OCI-LY7 (cell line): ENCODE measurements around the gene VPS13D. TPM values are rescaled to one million over a fixed set of nuclear protein-coding genes. Genes with fewer than 3 reads are reported as not detected.
"Not testable (repeated sequence)": the region's sequence is repeated elsewhere in the genome, so short reads cannot be mapped to it uniquely, and the experiment has no call there.

Experiments
- BruUV-seq: library from RNA; stranded (reverse); fragments of 400-500 nt; replicated peaks from 2 replicates; lab custom pipeline; 2021; lab: Mats Ljungman, UMichigan
- CTCF ChIA-PET: fragments of 300-600 bp; sonication (Branson Sonifier 250); formaldehyde crosslinking; loops from one replicate; lab custom pipeline; 2022; ENCODE audit warnings: antibody characterized with exemption; ENCODE audit not compliant: unreplicated experiment; lab: Charles Lee
- POLR2A ChIA-PET: fragments of 300-600 bp; sonication (Branson Sonifier 250); formaldehyde crosslinking; loops from one replicate; lab custom pipeline; 2022; ENCODE audit warnings: antibody characterized with exemption; lab: Charles Lee
- DNase-seq: peaks from one replicate; pipeline ENCODE4 v3.0.0-alpha.2; 2015; ENCODE audit warnings: low spot score
- H2AFZ ChIP-seq: fragments of 200-600 bp; sonication (generic), shearing (Covaris generic); 2 replicates; pipeline ENCODE4 v1.6.1; 2014; ENCODE audit warnings: mild to moderate bottlenecking, antibody characterized with exemption, low read length, moderate library complexity
- H3K27ac ChIP-seq: fragments of 200-600 bp; sonication (generic); 2 replicates; pipeline ENCODE4 v1.5.1; 2014; ENCODE audit warnings: mixed run types, low read depth, mild to moderate bottlenecking, moderate library complexity, low read length, inconsistent platforms; ENCODE audit not compliant: poor library complexity, severe bottlenecking
- H3K36me3 ChIP-seq: fragments of 200-600 bp; sonication (generic); 2 replicates; pipeline ENCODE4 v1.6.1; 2014; ENCODE audit warnings: mild to moderate bottlenecking, antibody characterized with exemption, low read length, moderate library complexity, mixed read lengths; ENCODE audit not compliant: insufficient read depth
- H3K4me1 ChIP-seq: fragments of 200-600 bp; sonication (generic); 2 replicates; pipeline ENCODE4 v1.5.1; 2014; ENCODE audit warnings: mild to moderate bottlenecking, low read length; ENCODE audit not compliant: insufficient read depth, poor library complexity, severe bottlenecking
- H3K4me2 ChIP-seq: fragments of 200-600 bp; sonication (generic); 2 replicates; pipeline ENCODE4 v1.6.1; 2014; ENCODE audit warnings: mild to moderate bottlenecking, low read length
- H3K4me3 ChIP-seq: fragments of 200-600 bp; sonication (generic); 2 replicates; pipeline ENCODE4 v1.5.1; 2014; ENCODE audit warnings: mild to moderate bottlenecking, low read depth, low read length; ENCODE audit not compliant: poor library complexity, severe bottlenecking
- H3K79me2 ChIP-seq: fragments of 200-600 bp; sonication (generic); 2 replicates; pipeline ENCODE4 v1.6.1; 2016; ENCODE audit warnings: low read depth, mild to moderate bottlenecking, low read length, moderate library complexity, mixed read lengths; ENCODE audit not compliant: insufficient read depth
- H3K9me2 ChIP-seq: fragments of 200-600 bp; sonication (generic); 2 replicates; pipeline ENCODE4 v1.6.1; 2016; ENCODE audit warnings: mild to moderate bottlenecking, low read length, mixed read lengths; ENCODE audit not compliant: insufficient read depth
- H3K9me3 ChIP-seq: fragments of 200-600 bp; sonication (generic); 2 replicates; pipeline ENCODE4 v1.6.1; 2014; ENCODE audit warnings: mild to moderate bottlenecking, mixed run types, low read length, mixed read lengths
- H4K20me1 ChIP-seq: fragments of 200-600 bp; sonication (generic); 2 replicates; pipeline ENCODE4 v1.6.1; 2014; ENCODE audit warnings: mild to moderate bottlenecking, antibody characterized with exemption, low read length, moderate library complexity, mixed read lengths; ENCODE audit not compliant: insufficient read depth
- EZH2phosphoT487 ChIP-seq: fragments of 200-600 bp; sonication (generic); IDR thresholded peaks from 2 replicates; pipeline ENCODE4 v1.6.1; 2018; ENCODE audit warnings: low read depth, borderline replicate concordance, mild to moderate bottlenecking, mixed run types, antibody characterized with exemption, low read length, moderate library complexity, mixed read lengths
- intact Hi-C: fragments of 100-400 bp; cut with micrococcal nuclease; formaldehyde crosslinking; loops from one replicate; pipeline ENCODE4 v1.10.0; 2022; ENCODE audit not compliant: unreplicated experiment
- total RNA-seq, 2 experiments: library from RNA; depleted of rRNA in 1 of 2; stranded (reverse); fragments of >200 nt in 1 of 2; shearing (Covaris generic) in 1 of 2; gene quantifications; 2 replicates each; pipeline ENCODE4 v1.2.3, GENCODE V29; 2014 to 2022
- TF ChIP-seq, protein P1 (sequence below): fragments of 200-600 bp; sonication (generic); conservative IDR thresholded peaks from 2 replicates; pipeline ENCODE4 v1.5.1; 2014; ENCODE audit warnings: mild to moderate bottlenecking, antibody characterized with exemption, low read length, moderate library complexity, mixed read lengths

The VPS13D gene
- total RNA-seq, 2 experiments from 2014 or later = 23.9 to 39.2 TPM

DNA sequence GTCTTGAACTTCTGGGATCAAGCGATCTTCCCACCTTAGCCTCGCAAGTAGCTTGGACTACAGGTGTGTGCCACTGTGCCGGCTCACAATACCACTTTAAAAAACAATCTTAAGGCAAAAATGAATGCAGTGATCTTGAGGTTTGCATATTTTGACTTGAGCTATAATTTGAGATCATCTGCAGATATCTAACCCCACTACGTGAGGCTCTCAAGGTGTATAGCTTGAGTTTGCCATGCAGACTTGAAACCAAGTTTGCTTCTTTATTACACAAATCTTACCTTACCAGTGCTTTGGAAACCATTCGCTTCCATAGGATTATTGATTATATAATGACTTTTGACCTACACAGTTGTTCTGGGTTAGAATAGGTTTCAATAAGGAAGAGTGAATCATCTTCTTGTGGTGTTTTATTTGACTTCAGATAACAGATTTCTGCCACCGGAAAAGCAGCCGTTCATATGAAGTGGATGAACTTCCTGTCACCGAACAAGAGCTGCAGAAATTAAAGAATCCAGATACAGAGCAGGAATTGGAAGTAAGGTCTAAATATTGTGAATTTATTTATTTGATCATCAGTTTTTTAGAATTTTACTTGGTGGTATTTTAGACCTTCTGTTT is 155.1 kb downstream of the VPS13D start:
- no peaks in the 10 kb centered on the region for H3K79me2 ChIP-seq
- no TSS peak for BruUV-seq
- H3K9me2 ChIP-seq = no peaks in the 10 kb centered on the region
- TF ChIP-seq, protein P1, sequence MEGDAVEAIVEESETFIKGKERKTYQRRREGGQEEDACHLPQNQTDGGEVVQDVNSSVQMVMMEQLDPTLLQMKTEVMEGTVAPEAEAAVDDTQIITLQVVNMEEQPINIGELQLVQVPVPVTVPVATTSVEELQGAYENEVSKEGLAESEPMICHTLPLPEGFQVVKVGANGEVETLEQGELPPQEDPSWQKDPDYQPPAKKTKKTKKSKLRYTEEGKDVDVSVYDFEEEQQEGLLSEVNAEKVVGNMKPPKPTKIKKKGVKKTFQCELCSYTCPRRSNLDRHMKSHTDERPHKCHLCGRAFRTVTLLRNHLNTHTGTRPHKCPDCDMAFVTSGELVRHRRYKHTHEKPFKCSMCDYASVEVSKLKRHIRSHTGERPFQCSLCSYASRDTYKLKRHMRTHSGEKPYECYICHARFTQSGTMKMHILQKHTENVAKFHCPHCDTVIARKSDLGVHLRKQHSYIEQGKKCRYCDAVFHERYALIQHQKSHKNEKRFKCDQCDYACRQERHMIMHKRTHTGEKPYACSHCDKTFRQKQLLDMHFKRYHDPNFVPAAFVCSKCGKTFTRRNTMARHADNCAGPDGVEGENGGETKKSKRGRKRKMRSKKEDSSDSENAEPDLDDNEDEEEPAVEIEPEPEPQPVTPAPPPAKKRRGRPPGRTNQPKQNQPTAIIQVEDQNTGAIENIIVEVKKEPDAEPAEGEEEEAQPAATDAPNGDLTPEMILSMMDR = no peak
- no peak for TF ChIP-seq EZH2phosphoT487
- no peaks in the 10 kb centered on the region for H4K20me1 ChIP-seq
- no peak overlapping the region for H3K27ac ChIP-seq
- H3K4me2 ChIP-seq = no peak overlapping the region
- peaks cover 72% of the 10 kb centered on the region for H3K36me3 ChIP-seq
- DNase-seq = no peak
- H2AFZ ChIP-seq = no peak overlapping the region
- H3K4me3 ChIP-seq = no peak overlapping the region
- ChIA-PET CTCF (no interaction called here), POLR2A (interaction anchor here (0.6 to 0.7 kb wide), 3 partner anchors 10 to 205 kb away, joined by 3 read pairs; no protein-coding TSS in a partner anchor)
- H3K9me3 ChIP-seq = peaks cover 12% of the 10 kb centered on the region; the same call in 1 of the 2 replicates
- H3K4me1 ChIP-seq = no peaks in the 10 kb centered on the region
- intact Hi-C loops = no loop called here

DNA sequence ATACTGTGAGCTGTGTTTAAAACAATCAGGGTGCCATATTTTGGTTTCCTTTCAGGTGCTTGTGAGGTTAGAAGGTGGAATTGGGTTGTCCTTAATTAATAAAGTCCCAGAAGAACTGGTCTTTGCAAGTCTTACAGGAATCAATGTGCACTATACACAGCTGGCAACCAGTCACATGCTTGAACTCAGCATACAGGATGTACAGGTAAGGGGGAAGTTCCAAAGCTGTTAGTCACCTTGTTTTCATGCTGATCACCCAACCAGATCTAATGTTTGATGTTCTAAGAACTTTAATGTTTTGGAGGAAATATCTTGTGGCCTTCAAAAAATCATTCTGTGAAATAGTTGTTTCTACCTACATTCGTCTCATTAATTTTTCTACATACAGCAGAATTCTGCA is 156.3 kb downstream of the VPS13D start:
- H3K79me2 ChIP-seq = no peaks in the 10 kb centered on the region
- H3K9me2 ChIP-seq = no peaks in the 10 kb centered on the region
- no peak overlapping the region for H2AFZ ChIP-seq
- ChIA-PET POLR2A (interaction anchor here (0.8 kb wide), 1 partner anchor 13 kb away, joined by 3 read pairs; no protein-coding TSS in a partner anchor), CTCF (no interaction called here)
- H3K4me3 ChIP-seq = no peak overlapping the region
- intact Hi-C loops = no loop called here
- H3K4me1 ChIP-seq = no peaks in the 10 kb centered on the region
- no peak overlapping the region for H3K4me2 ChIP-seq
- no TSS peak for BruUV-seq
- no peak overlapping the region for H3K27ac ChIP-seq
- H4K20me1 ChIP-seq = no peaks in the 10 kb centered on the region
- DNase-seq = peak; percentile 8
- H3K36me3 ChIP-seq = peaks cover 67% of the 10 kb centered on the region
- H3K9me3 ChIP-seq = peaks cover 12% of the 10 kb centered on the region; the same call in 1 of the 2 replicates
- TF ChIP-seq EZH2phosphoT487 = no peak
- TF ChIP-seq, protein P1 = no peak

DNA sequence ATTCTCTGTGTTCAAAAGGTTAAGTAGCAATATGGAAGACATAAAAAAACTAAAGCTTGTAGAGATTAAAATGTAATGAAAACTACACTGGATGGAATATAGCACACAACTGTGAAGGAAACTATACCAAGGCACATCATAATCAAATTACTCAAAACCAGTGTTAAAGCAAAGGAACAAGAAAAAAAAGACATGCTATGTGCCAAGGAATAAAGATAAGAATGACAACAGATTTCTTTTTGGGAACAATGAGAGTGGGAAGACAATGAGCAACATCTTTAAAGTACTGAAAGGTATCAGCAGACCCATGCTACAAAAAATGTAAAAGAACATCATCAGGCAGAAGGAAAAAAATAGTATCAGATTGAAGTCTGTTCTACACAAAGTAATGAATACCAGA is 157.8 kb downstream of the VPS13D start:
- H3K4me2 ChIP-seq = no peak overlapping the region
- ChIA-PET CTCF (no interaction called here), POLR2A (interaction anchor here (0.5 kb wide), 1 partner anchor 12 kb away, joined by 3 read pairs; no protein-coding TSS in a partner anchor)
- TF ChIP-seq, protein P1 = no peak
- no peak for TF ChIP-seq EZH2phosphoT487
- peaks cover 12% of the 10 kb centered on the region; the same call in 1 of the 2 replicates for H3K9me3 ChIP-seq
- intact Hi-C loops = no loop called here
- no peak overlapping the region for H3K4me3 ChIP-seq
- no peak overlapping the region for H2AFZ ChIP-seq
- no peak overlapping the region for H3K27ac ChIP-seq
- BruUV-seq = no TSS peak
- peaks cover 67% of the 10 kb centered on the region for H3K36me3 ChIP-seq
- DNase-seq = no peak
- no peaks in the 10 kb centered on the region for H3K9me2 ChIP-seq
- no peaks in the 10 kb centered on the region for H3K79me2 ChIP-seq
- H3K4me1 ChIP-seq = no peaks in the 10 kb centered on the region
- H4K20me1 ChIP-seq = no peaks in the 10 kb centered on the region

DNA sequence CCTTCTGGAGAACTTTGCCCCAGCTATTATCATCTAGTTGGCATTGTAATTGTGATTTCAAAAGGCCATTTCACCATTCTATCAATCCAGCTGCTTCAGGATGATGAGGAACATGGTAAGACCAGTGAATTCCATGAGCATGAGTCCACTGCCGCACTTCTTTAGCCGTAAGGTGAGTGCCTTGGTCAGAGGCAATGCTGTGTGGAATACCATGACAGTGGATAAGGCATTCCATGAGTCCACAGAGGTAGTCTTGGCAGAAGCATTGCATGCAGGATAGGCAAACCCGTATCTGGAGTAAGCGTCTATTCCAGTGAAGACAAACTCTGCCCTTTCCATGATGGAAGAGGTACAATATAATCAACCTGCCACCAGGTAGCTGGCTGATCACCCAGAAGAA is 160.5 kb downstream of the VPS13D start:
- intact Hi-C loops, DNase-seq, H2AFZ ChIP-seq, CTCF ChIA-PET, H3K27ac ChIP-seq, H3K4me2 ChIP-seq, H3K79me2 ChIP-seq, H3K4me1 ChIP-seq, H3K9me2 ChIP-seq, POLR2A ChIA-PET, H3K4me3 ChIP-seq, BruUV-seq, H4K20me1 ChIP-seq: not testable (repeated sequence)
- peaks cover 42% of the 10 kb centered on the region for H3K36me3 ChIP-seq
- H3K9me3 ChIP-seq = peaks cover 12% of the 10 kb centered on the region; the same call in 1 of the 2 replicates
